HepG2 (cell line): ENCODE data around the gene SMYD1. TPM values are rescaled to one million over a fixed set of nuclear protein-coding genes. Genes with fewer than 3 reads are reported as not detected.
A peak's percentile ranks its signal among the peaks of the same experiment; 100 is the strongest.

ENCODE experiments used
- DMTF1 ChIP-seq: sonication (generic); formaldehyde crosslinking; IDR thresholded peaks from 2 replicates; pipeline ENCODE4 v1.4.0; 2020; ENCODE audit warnings: mild to moderate bottlenecking, missing genetic modification reagents
- FOXK1 ChIP-seq: sonication (generic); formaldehyde crosslinking; IDR thresholded peaks from 2 replicates; pipeline ENCODE4 v1.4.0; 2020; ENCODE audit warnings: low read depth, missing genetic modification reagents, borderline replicate concordance
- HHEX ChIP-seq: IDR thresholded peaks from 2 replicates; pipeline ENCODE4 v1.6.1; 2016; ENCODE audit warnings: control low read depth
- HNF4G ChIP-seq, 2 experiments: sonication (generic) in 1 of 2; formaldehyde crosslinking in 1 of 2; IDR thresholded peaks; 2 replicates each; pipeline versions ENCODE4 v1.4.0 to v1.6.1; 2011 to 2020; ENCODE audit warnings: borderline replicate concordance in 2 of 2, low read depth in 2 of 2, mild to moderate bottlenecking in 2 of 2, low read length in 1 of 2, missing genetic modification reagents in 1 of 2, moderate library complexity in 1 of 2
- JDP2 ChIP-seq: sonication (generic); formaldehyde crosslinking; IDR thresholded peaks from 2 replicates; pipeline ENCODE4 v1.8.1; 2022; ENCODE audit warnings: missing genetic modification reagents, borderline replicate concordance
- MTA1 ChIP-seq: sonication (generic); formaldehyde crosslinking; IDR thresholded peaks from 2 replicates; pipeline ENCODE4 v1.4.0; 2020; ENCODE audit warnings: missing genetic modification reagents, mild to moderate bottlenecking, borderline replicate concordance
- REPIN1 ChIP-seq: sonication (generic); formaldehyde crosslinking; IDR thresholded peaks from 2 replicates; pipeline ENCODE4 v1.8.0; 2022; ENCODE audit warnings: missing genetic modification reagents, low read depth, mild to moderate bottlenecking, borderline replicate concordance
- SRSF1 ChIP-seq: fragments of 200-400 bp; formaldehyde crosslinking; optimal IDR thresholded peaks from 2 replicates; pipeline ENCODE3; 2017; ENCODE audit warnings: mild to moderate bottlenecking, low read depth, low read length, moderate library complexity
- ZBTB39 ChIP-seq: sonication (generic); formaldehyde crosslinking; IDR thresholded peaks from 2 replicates; pipeline ENCODE4 v1.5.0; 2020; ENCODE audit warnings: missing genetic modification reagents
- ZNF281 ChIP-seq: sonication (generic); formaldehyde crosslinking; IDR thresholded peaks from 2 replicates; pipeline ENCODE4 v1.4.0; 2020; ENCODE audit warnings: missing genetic modification reagents, borderline replicate concordance
- ZNF331 ChIP-seq: sonication (generic); formaldehyde crosslinking; IDR thresholded peaks from 2 replicates; pipeline ENCODE4 v1.4.0; 2020; ENCODE audit warnings: missing genetic modification reagents
- ZNF446 ChIP-seq: sonication (generic); formaldehyde crosslinking; IDR thresholded peaks from 2 replicates; pipeline ENCODE4 v1.5.0; 2020; ENCODE audit warnings: mild to moderate bottlenecking, missing genetic modification reagents
- ZNF563 ChIP-seq: sonication (generic); formaldehyde crosslinking; IDR thresholded peaks from 2 replicates; pipeline ENCODE4 v1.8.0; 2022; ENCODE audit warnings: mild to moderate bottlenecking, moderate library complexity, missing genetic modification reagents
- ZNF788 ChIP-seq: sonication (generic); formaldehyde crosslinking; IDR thresholded peaks from 2 replicates; pipeline ENCODE4 v1.5.0; 2020; ENCODE audit warnings: mild to moderate bottlenecking, missing genetic modification reagents, borderline replicate concordance
- polyA plus RNA-seq, 8 experiments: library from polyadenylated mRNA; depleted of rRNA in 3 of 8; stranded (reverse) in 7 of 8; unstranded in 1 of 8; fragments of >200 nt; fragmentation: Illumina TruSeq in 4 of 8; extraction: Trizol in 4 of 8; gene quantifications; 2 replicates each; pipeline versions ENCODE4 v1.2.1 to v1.2.3, GENCODE V29; 2011 to 2016; ENCODE audit warnings: low read depth in 4 of 8, missing spikeins in 1 of 8, mixed read lengths in 1 of 8; ENCODE audit not compliant: insufficient read depth in 1 of 8
- total RNA-seq, 5 experiments: library from RNA; depleted of rRNA; stranded (reverse); fragments of >200 nt; fragmentation: Illumina TruSeq; extraction: Trizol; gene quantifications; 2 replicates each; pipeline ENCODE4 v1.2.3, GENCODE V29; 2016; ENCODE audit warnings: low read depth in 1 of 5
- TF ChIP-seq, protein P1 (sequence below): sonication (generic); formaldehyde crosslinking; IDR thresholded peaks from 2 replicates; pipeline ENCODE4 v1.4.0; 2020; ENCODE audit warnings: mild to moderate bottlenecking, missing genetic modification reagents, borderline replicate concordance

The SMYD1 gene
- total and polyA plus RNA-seq, 2 of the 13 experiments (the other 11 are each of a cell fraction or from before 2014, with no cell fraction given): not detected

DNA sequence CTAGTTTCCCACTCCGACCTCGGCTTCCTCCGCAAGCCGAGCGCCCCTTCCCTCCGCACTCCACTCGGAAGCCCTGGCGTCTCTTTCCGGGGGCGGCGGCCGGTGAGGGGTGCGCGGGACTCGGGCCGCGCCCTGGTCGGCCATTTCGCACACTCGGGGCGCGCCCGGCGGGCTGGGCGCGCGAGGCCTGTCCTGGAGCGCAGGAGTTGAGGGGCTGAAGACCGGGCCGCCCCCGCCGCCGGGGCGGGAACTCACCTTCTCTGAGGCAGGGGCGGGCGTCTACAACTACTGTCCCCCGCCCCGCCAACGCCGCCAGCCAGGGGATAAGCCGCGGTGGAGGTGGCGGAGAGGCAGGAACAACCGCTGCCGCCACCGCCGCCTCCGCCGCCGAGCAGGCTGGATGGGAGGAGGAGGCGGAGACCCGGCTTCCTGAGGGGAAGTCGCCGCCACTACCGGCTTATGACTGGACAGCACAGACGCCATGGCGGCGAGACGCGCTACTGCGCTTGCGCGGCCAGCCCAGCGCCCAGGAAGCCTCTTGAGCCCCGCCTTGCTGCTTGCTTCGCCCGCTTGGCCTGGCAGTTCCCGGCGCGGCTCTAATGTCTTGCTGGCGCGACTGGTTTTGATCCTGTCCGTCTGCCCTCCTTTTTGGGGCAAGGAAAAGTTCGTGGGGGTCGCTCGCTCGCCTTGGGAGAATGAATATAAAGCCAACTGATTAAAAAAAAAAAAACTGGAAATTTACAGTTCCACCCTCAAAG, 12.1 kb upstream of the SMYD1 start, which contains the start of gene KRCC1 (continued):
- TF ChIP-seq, protein P1, sequence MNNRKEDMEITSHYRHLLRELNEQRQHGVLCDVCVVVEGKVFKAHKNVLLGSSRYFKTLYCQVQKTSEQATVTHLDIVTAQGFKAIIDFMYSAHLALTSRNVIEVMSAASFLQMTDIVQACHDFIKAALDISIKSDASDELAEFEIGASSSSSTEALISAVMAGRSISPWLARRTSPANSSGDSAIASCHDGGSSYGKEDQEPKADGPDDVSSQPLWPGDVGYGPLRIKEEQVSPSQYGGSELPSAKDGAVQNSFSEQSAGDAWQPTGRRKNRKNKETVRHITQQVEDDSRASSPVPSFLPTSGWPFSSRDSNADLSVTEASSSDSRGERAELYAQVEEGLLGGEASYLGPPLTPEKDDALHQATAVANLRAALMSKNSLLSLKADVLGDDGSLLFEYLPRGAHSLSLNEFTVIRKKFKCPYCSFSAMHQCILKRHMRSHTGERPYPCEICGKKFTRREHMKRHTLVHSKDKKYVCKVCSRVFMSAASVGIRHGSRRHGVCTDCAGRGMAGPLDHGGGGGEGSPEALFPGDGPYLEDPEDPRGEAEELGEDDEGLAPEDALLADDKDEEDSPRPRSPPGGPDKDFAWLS (CRISPR knock-in tag): 0 out of 2 replicates have a peak, but pooled peaks have one; percentile 23
- peak; percentile 93 for TF ChIP-seq ZNF563 (CRISPR knock-in tag)
- peak; percentile 88; the same call in 1 of the 2 replicates for TF ChIP-seq ZNF446
- TF ChIP-seq JDP2 (CRISPR knock-in tag): no peak
- peak; percentile 81 for TF ChIP-seq ZNF331
- 0 out of 2 replicates have a peak, but pooled peaks have one; percentile 44 for TF ChIP-seq FOXK1 (CRISPR knock-in tag)
- peak; percentile 80; the same call in 1 of the 2 replicates for TF ChIP-seq DMTF1 (CRISPR knock-in tag)
- TF ChIP-seq ZNF281 (CRISPR knock-in tag): no peak
- peak; percentile 93 for TF ChIP-seq SRSF1
- TF ChIP-seq MTA1: peak; percentile 82; the same call in 1 of the 2 replicates
- TF ChIP-seq HNF4G (IDR thresholded peaks at IDR 0.05; ENCODE audit: borderline replicate concordance, low read depth, low read length): no peak
- TF ChIP-seq HNF4G (CRISPR knock-in tag; IDR thresholded peaks at IDR 0.05; ENCODE audit: borderline replicate concordance, low read depth): no peak; the same call in 1 of the 2 replicates
- peak; percentile 65; the same call in 1 of the 2 replicates for TF ChIP-seq ZNF788 (CRISPR knock-in tag)
- TF ChIP-seq HHEX (CRISPR knock-in tag): no peak
- peak; percentile 52 for TF ChIP-seq REPIN1 (CRISPR knock-in tag)
- TF ChIP-seq ZBTB39 (CRISPR knock-in tag): no peak
